Measurements from ENCODE around the gene VKORC1L1. TPM values are rescaled to one million over a fixed set of nuclear protein-coding genes. Genes with fewer than 3 reads are reported as not detected.

VKORC1L1 gene
- total RNA-seq, 2 experiments from 2014 or later: 1.9 to 3.0 TPM

- ChIA-PET POLR2A (no interaction called here), CTCF (no interaction called here)
- Histone ChIP-seq H3K4me1 (ENCODE audit: insufficient read depth, low read length) (no peaks in the 10 kb centered on the region), H3K27ac (ENCODE audit: low read depth in 1 of 2, low read length in 2 of 2) (no peak overlapping the region), H3K36me3 (ENCODE audit: insufficient read depth, low read length) (peaks cover 10% of the 10 kb centered on the region), H3K4me3 (ENCODE audit: low read length) (no peak overlapping the region), H3K9me3 (ENCODE audit: control insufficient read depth in 1 of 2, insufficient read depth in 1 of 2, low read length in 2 of 2) (no peaks in the 10 kb centered on the region), H3K27me3 (ENCODE audit: control insufficient read depth in 1 of 2, insufficient read depth in 2 of 2, low read length in 2 of 2) (no peaks in the 10 kb centered on the region)
- H3K4me3 Mint-ChIP-seq: no peak overlapping the region
- no peaks in the 10 kb centered on the region for H3K9me3 Mint-ChIP-seq
- ATAC-seq (ENCODE audit: poor library complexity): no peak
- intact Hi-C loops (cut with DNase I, micrococcal nuclease): no loop called here
- H3K27ac Mint-ChIP-seq: no peak overlapping the region
- peaks cover 51% of the 10 kb centered on the region for H3K36me3 Mint-ChIP-seq (ENCODE audit: low read depth)
- no peak for DNase-seq
- H3K4me1 Mint-ChIP-seq (ENCODE audit: low read depth): no peaks in the 10 kb centered on the region
- TF ChIP-seq CTCF (IDR thresholded peaks at IDR 0.05): no peak
- H3K27me3 Mint-ChIP-seq: no peaks in the 10 kb centered on the region
Observed at GRCh38 chr7:65953890-65954450, 81.1 kb downstream of the VKORC1L1 start.

- no peak for DNase-seq
- Histone ChIP-seq H3K27ac (ENCODE audit: low read depth in 1 of 2, low read length in 2 of 2) (no peak overlapping the region), H3K4me3 (ENCODE audit: low read length) (no peak overlapping the region), H3K4me1 (ENCODE audit: insufficient read depth, low read length) (no peaks in the 10 kb centered on the region), H3K36me3 (ENCODE audit: insufficient read depth, low read length) (peaks cover 19% of the 10 kb centered on the region), H3K9me3 (ENCODE audit: control insufficient read depth in 1 of 2, insufficient read depth in 1 of 2, low read length in 2 of 2) (no peaks in the 10 kb centered on the region), H3K27me3 (ENCODE audit: control insufficient read depth in 1 of 2, insufficient read depth in 2 of 2, low read length in 2 of 2) (no peaks in the 10 kb centered on the region)
- H3K4me1 Mint-ChIP-seq (ENCODE audit: low read depth): no peaks in the 10 kb centered on the region
- H3K27ac Mint-ChIP-seq: no peak overlapping the region
- no peaks in the 10 kb centered on the region for H3K27me3 Mint-ChIP-seq
- H3K36me3 Mint-ChIP-seq (ENCODE audit: low read depth): peaks cover 67% of the 10 kb centered on the region
- intact Hi-C loops (cut with DNase I, micrococcal nuclease): no loop called here
- no peak for TF ChIP-seq CTCF (IDR thresholded peaks at IDR 0.05)
- CTCF ChIA-PET: no interaction called here
- no peak overlapping the region for H3K4me3 Mint-ChIP-seq
- POLR2A ChIA-PET: no interaction called here
- H3K9me3 Mint-ChIP-seq: no peaks in the 10 kb centered on the region
- ATAC-seq (ENCODE audit: poor library complexity): no peak
Observed at GRCh38 chr7:65955718-65956117, 82.8 kb downstream of the VKORC1L1 start.

- Mint-ChIP-seq H3K27ac (no peak overlapping the region), H3K4me3 (no peak overlapping the region), H3K27me3 (no peaks in the 10 kb centered on the region), H3K36me3 (ENCODE audit: low read depth) (peaks cover 88% of the 10 kb centered on the region), H3K9me3 (no peaks in the 10 kb centered on the region), H3K4me1 (ENCODE audit: low read depth) (no peaks in the 10 kb centered on the region)
- H3K36me3 ChIP-seq (ENCODE audit: insufficient read depth, low read length): peaks cover 45% of the 10 kb centered on the region
- ATAC-seq (ENCODE audit: poor library complexity) (no peak), DNase-seq (no peak)
- intact Hi-C loops (cut with DNase I, micrococcal nuclease): no loop called here
- H3K27me3 ChIP-seq (ENCODE audit: control insufficient read depth in 1 of 2, insufficient read depth in 2 of 2, low read length in 2 of 2): no peaks in the 10 kb centered on the region
- no peak for TF ChIP-seq CTCF (IDR thresholded peaks at IDR 0.05)
- H3K4me1 ChIP-seq (ENCODE audit: insufficient read depth, low read length): no peaks in the 10 kb centered on the region
- no peaks in the 10 kb centered on the region for H3K9me3 ChIP-seq (ENCODE audit: control insufficient read depth in 1 of 2, insufficient read depth in 1 of 2, low read length in 2 of 2)
- H3K27ac ChIP-seq (ENCODE audit: low read depth in 1 of 2, low read length in 2 of 2): no peak overlapping the region
- POLR2A ChIA-PET: no interaction called here
- H3K4me3 ChIP-seq (ENCODE audit: low read length): no peak overlapping the region
- CTCF ChIA-PET: no interaction called here
Observed at GRCh38 chr7:65960351-65961074, 87.6 kb downstream of the VKORC1L1 start.
